Spleen (tissue), 11 donors: ENCODE measurements around the gene CEP170B. TPM values are rescaled to one million over a fixed set of nuclear protein-coding genes. Genes with fewer than 3 reads are reported as not detected.
A peak's percentile ranks its signal among the peaks of the same experiment; 100 is the strongest.
"Not testable (repeated sequence)": the region's sequence is repeated elsewhere in the genome, so short reads cannot be mapped to it uniquely, and the experiment has no call there.

Source experiments
- DNase-seq: peaks from one replicate; pipeline ENCODE4 v3.0.0-alpha.2; 2020
- H3K27ac ChIP-seq, 8 donors: fragments of 200-600 bp; sonication (generic) in 7 of 8; 1 replicate in 4 of 8; 2 replicates in 4 of 8; pipeline versions ENCODE4 v1.5.0 to v1.8.0; 2016 to 2021; ENCODE audit warnings: inconsistent platforms in 4 of 8, mild to moderate bottlenecking in 4 of 8, moderate library complexity in 1 of 8
- H3K27me3 ChIP-seq, 7 donors: fragments of 200-600 bp; sonication (generic) in 6 of 7; replicated peaks in 1 of 7; 1 replicate in 4 of 7; 2 replicates in 3 of 7; pipeline versions ENCODE4 v1.5.0 to v1.8.0; 2016 to 2021; ENCODE audit warnings: inconsistent platforms in 3 of 7, mild to moderate bottlenecking in 1 of 7
- H3K36me3 ChIP-seq, 6 donors: fragments of 200-600 bp; sonication (generic) in 5 of 6; 1 replicate in 4 of 6; 2 replicates in 2 of 6; pipeline versions ENCODE4 v1.5.0 to v1.8.0; 2016 to 2021; ENCODE audit warnings: inconsistent platforms in 2 of 6
- H3K4me1 ChIP-seq, 6 donors: fragments of 200-600 bp; sonication (generic) in 5 of 6; 1 replicate in 3 of 6; 2 replicates in 3 of 6; pipeline versions ENCODE4 v1.5.0 to v1.8.0; 2016 to 2021; ENCODE audit warnings: inconsistent platforms in 3 of 6
- H3K4me3 ChIP-seq, 8 donors: fragments of 200-600 bp; sonication (generic) in 7 of 8; 1 replicate in 4 of 8; 2 replicates in 4 of 8; pipeline versions ENCODE4 v1.5.0 to v1.8.0; 2016 to 2021; ENCODE audit warnings: inconsistent platforms in 4 of 8, mild to moderate bottlenecking in 4 of 8, moderate library complexity in 2 of 8
- H3K9me3 ChIP-seq, 8 donors: fragments of 200-600 bp; sonication (generic) in 7 of 8; 1 replicate in 4 of 8; 2 replicates in 4 of 8; pipeline versions ENCODE4 v1.5.0 to v1.8.0; 2016 to 2021; ENCODE audit warnings: inconsistent platforms in 4 of 8
- CTCF ChIP-seq, 11 experiments: fragments of 200-600 bp in 7 of 11; fragments of 450-650 bp in 4 of 11; sonication (generic) in 4 of 11; IDR thresholded peaks in 8 of 11; conservative IDR thresholded peaks in 3 of 11; 1 replicate in 7 of 11; 2 replicates in 4 of 11; pipeline versions ENCODE4 v1.4.0 to v1.8.0; 2016 to 2021; ENCODE audit warnings: antibody characterized with exemption in 11 of 11, inconsistent platforms in 4 of 11, mild to moderate bottlenecking in 1 of 11
- POLR2A ChIP-seq, 3 donors: fragments of 450-650 bp; IDR thresholded peaks; one replicate each; pipeline ENCODE4 v1.5.1; 2017; ENCODE audit warnings: antibody characterized with exemption in 3 of 3, mild to moderate bottlenecking in 1 of 3
- POLR2AphosphoS5 ChIP-seq, 3 donors: sonication (generic); formaldehyde crosslinking; IDR thresholded peaks; one replicate each; pipeline ENCODE4 v1.5.1; 2017; ENCODE audit warnings: antibody characterized with exemption in 3 of 3
- WGBS, 5 donors: extraction: QIAGEN DNeasy Blood & Tissue Kit in 3 of 5; methylation state at CpG; one replicate each; pipeline versions ENCODE4 v1.1.5 to v1.1.7; 2013 to 2018; 5-methylcytosine and 5-hydroxymethylcytosine counted together
- intact Hi-C: fragments of 100-400 bp; cut with DNase I; formaldehyde crosslinking; loops from one replicate; pipeline ENCODE4 v1.15.0; 2023; ENCODE audit warnings: low total_unique reads
- polyA plus RNA-seq, 3 donors: library from polyadenylated mRNA; stranded (reverse); fragments of 200-250 nt; gene quantifications; one replicate each; pipeline ENCODE4 v1.2.1, GENCODE V29; 2013
- total RNA-seq, 7 donors: library from RNA; depleted of rRNA in 3 of 7; stranded (reverse); fragments of >200 nt in 3 of 7; fragmentation: NEBNext Ultra II Directional in 4 of 7; extraction: Animal tissue kit (Norgen Biotek cat#: 25700) in 4 of 7; gene quantifications; one replicate each; pipeline versions ENCODE4 v1.1.0 to v1.2.1, GENCODE V29; 2016 to 2021
- donor health status: healthy with polysubstance abuse.
- donor health status: DM: no; HTN: no; CAD: no; lungs with moderate emphysema.
- donor health status: DM: no; HTN: no; CAD: no.
- donor health status: Bipolar disorder and iron deficiency.
- donor health status: healthy.
- donor health status: DM: no; HTN: no; CAD: no.
- donor health status: DM: yes; HTN: yes; CAD: no.

The CEP170B gene
- total and polyA plus RNA-seq, 10 donors: 0.58 to 12.6 (median 5.7) TPM

GRCh38 chr14:104830781-104831180 lies 34.3 kb upstream of the CEP170B start:
- 75 to 82% (median 79%) methylated on average over 9 of the region's 9 CpGs for WGBS, 5 donors
- peak; percentile 66 for DNase-seq
- H3K36me3 ChIP-seq: no peaks in the 10 kb centered on the region
- no peak overlapping the region for H3K4me3 ChIP-seq
- TF ChIP-seq CTCF (IDR thresholded peaks at IDR 0.05 in 8 of 11, conservative IDR thresholded peaks at IDR 0.05 in 3 of 11) (no peak), POLR2A (IDR thresholded peaks at IDR 0.05) (no peak), POLR2AphosphoS5 (IDR thresholded peaks at IDR 0.05) (no peak)
- peaks cover 0 to 21% (median 6%) of the 10 kb centered on the region in 7 donors for H3K27me3 ChIP-seq
- peaks cover 10 to 23% (median 21%) of the 10 kb centered on the region in 6 donors for H3K4me1 ChIP-seq
- no peak overlapping the region for H3K27ac ChIP-seq
- intact Hi-C loops: no loop called here
- H3K9me3 ChIP-seq: no peaks in the 10 kb centered on the region

- peak; percentile 56 for DNase-seq
- H3K36me3 ChIP-seq, intact Hi-C loops, H3K27ac ChIP-seq, H3K27me3 ChIP-seq, H3K4me1 ChIP-seq, H3K4me3 ChIP-seq, H3K9me3 ChIP-seq: not testable (repeated sequence)
- 92 to 96% (median 95%) methylated on average over 32 to 40 of the region's 41 CpGs for WGBS, 5 donors
These were observed 28.7 kb upstream of the CEP170B start for GRCh38 chr14:104836171-104836935.

GRCh38 chr14:104841730-104842129 lies 23.3 kb upstream of the CEP170B start:
- intact Hi-C loops: no loop called here
- no peak for DNase-seq
- Histone ChIP-seq H3K36me3 (no peaks in the 10 kb centered on the region), H3K27ac (no peak overlapping the region), H3K27me3 (peaks cover 0 to 59% (median 38%) of the 10 kb centered on the region in 7 donors), H3K9me3 (no peaks in the 10 kb centered on the region), H3K4me3 (no peak overlapping the region), H3K4me1 (peaks cover 6 to 21% (median 18%) of the 10 kb centered on the region in 6 donors)
- TF ChIP-seq POLR2AphosphoS5 (IDR thresholded peaks at IDR 0.05): no peak
- no peak for TF ChIP-seq POLR2A (IDR thresholded peaks at IDR 0.05)
- TF ChIP-seq CTCF (IDR thresholded peaks at IDR 0.05 in 8 of 11, conservative IDR thresholded peaks at IDR 0.05 in 3 of 11): no peak
- 66 to 100% (median 69%) methylated on average over 1 of the region's 1 CpG for WGBS, 5 donors

GRCh38 chr14:104843006-104843405 lies 22.1 kb upstream of the CEP170B start:
- Histone ChIP-seq H3K9me3 (no peaks in the 10 kb centered on the region), H3K36me3 (no peaks in the 10 kb centered on the region), H3K27me3 (peaks cover 0 to 68% (median 38%) of the 10 kb centered on the region in 7 donors), H3K4me1 (peaks cover 6 to 21% (median 18%) of the 10 kb centered on the region in 6 donors), H3K4me3 (peak overlapping the region in 2 of 8 donors; percentile 16 to 58), H3K27ac (no peak overlapping the region)
- intact Hi-C loops: no loop called here
- TF ChIP-seq CTCF (IDR thresholded peaks at IDR 0.05 in 8 of 11, conservative IDR thresholded peaks at IDR 0.05 in 3 of 11) (no peak), POLR2AphosphoS5 (IDR thresholded peaks at IDR 0.05) (no peak)
- peak; percentile 30 for DNase-seq
- WGBS, 5 donors: 43 to 70% (median 44%) methylated on average over 6 to 13 of the region's 13 CpGs
